Aorta (tissue), 5 donors: ENCODE measurements around the gene CSNK1A1. TPM values are rescaled to one million over a fixed set of nuclear protein-coding genes. Genes with fewer than 3 reads are reported as not detected.
A peak's percentile ranks its signal among the peaks of the same experiment; 100 is the strongest.
"Not testable (repeated sequence)": the region's sequence is repeated elsewhere in the genome, so short reads cannot be mapped to it uniquely, and the experiment has no call there.

Source experiments
- ATAC-seq: fragments of 200-7000 bp; cut with Tn5 transposase; one replicate; pipeline ENCODE4 v1.9.1; 2022; ENCODE audit warnings: moderate library complexity; ENCODE audit not compliant: low FRiP score
- DNase-seq, 2 donors: peaks; one replicate each; pipeline ENCODE4 v3.0.0-alpha.2; 2020
- H3K27ac ChIP-seq, 2 donors: one replicate each; pipeline ENCODE4 v1.5.1; 2013; ENCODE audit warnings: low read length in 2 of 2, mild to moderate bottlenecking in 2 of 2, moderate library complexity in 2 of 2, control low read depth in 1 of 2, inconsistent platforms in 1 of 2, low read depth in 1 of 2
- H3K27me3 ChIP-seq, 2 donors: one replicate each; pipeline ENCODE4 v1.6.1; 2013; ENCODE audit warnings: control low read depth in 1 of 2, low read length in 1 of 2, mild to moderate bottlenecking in 1 of 2, moderate library complexity in 1 of 2; ENCODE audit not compliant: insufficient read depth in 2 of 2, control insufficient read depth in 1 of 2
- H3K36me3 ChIP-seq, 2 donors: one replicate each; pipeline ENCODE4 v1.6.1; 2013; ENCODE audit warnings: control low read depth in 1 of 2, low read length in 1 of 2, mild to moderate bottlenecking in 1 of 2; ENCODE audit not compliant: insufficient read depth in 2 of 2, control insufficient read depth in 1 of 2
- H3K4me1 ChIP-seq, 2 donors: one replicate each; pipeline ENCODE4 v1.6.1; 2013; ENCODE audit warnings: low read length in 2 of 2, control low read depth in 1 of 2, mild to moderate bottlenecking in 1 of 2, moderate library complexity in 1 of 2; ENCODE audit not compliant: insufficient read depth in 2 of 2, control insufficient read depth in 1 of 2
- H3K4me3 ChIP-seq, 2 donors: one replicate each; pipeline ENCODE4 v1.5.1; 2013; ENCODE audit warnings: low read length in 2 of 2, control low read depth in 1 of 2, mild to moderate bottlenecking in 1 of 2
- H3K9me3 ChIP-seq: one replicate; pipeline ENCODE4 v1.6.1; 2013; ENCODE audit warnings: mild to moderate bottlenecking, low read length; ENCODE audit not compliant: control insufficient read depth
- WGBS, 2 donors: extraction: QIAGEN DNeasy Blood & Tissue Kit; methylation state at CpG; one replicate each; pipeline ENCODE4 v1.1.7; 2013; 5-methylcytosine and 5-hydroxymethylcytosine counted together
- intact Hi-C, 2 donors: fragments of 100-400 bp; cut with DNase I; formaldehyde crosslinking; loops; one replicate each; pipeline versions ENCODE4 v1.14.2 to v1.15.0; 2022
- polyA plus RNA-seq, 2 donors: library from polyadenylated mRNA; stranded (reverse); fragments of 200-250 nt; gene quantifications; one replicate each; pipeline ENCODE4 v1.2.3, GENCODE V29; 2013
- total RNA-seq, 2 donors: library from RNA; stranded (reverse); fragmentation: NEBNext Ultra II Directional; extraction: Animal tissue kit (Norgen Biotek cat#: 25700); gene quantifications; one replicate each; pipeline ENCODE4 v1.2.1, GENCODE V29; 2021
- donor health status: healthy with polysubstance abuse.
- donor health status: Bipolar disorder and iron deficiency.
- donor health status: DM: no; HTN: no; CAD: no.
- donor health status: DM: no; HTN: no; CAD: no.
- donor health status: DM: yes; HTN: yes; CAD: no.

CSNK1A1 gene
- total and polyA plus RNA-seq, 4 donors: 100 to 242 (median 164) TPM

DNA sequence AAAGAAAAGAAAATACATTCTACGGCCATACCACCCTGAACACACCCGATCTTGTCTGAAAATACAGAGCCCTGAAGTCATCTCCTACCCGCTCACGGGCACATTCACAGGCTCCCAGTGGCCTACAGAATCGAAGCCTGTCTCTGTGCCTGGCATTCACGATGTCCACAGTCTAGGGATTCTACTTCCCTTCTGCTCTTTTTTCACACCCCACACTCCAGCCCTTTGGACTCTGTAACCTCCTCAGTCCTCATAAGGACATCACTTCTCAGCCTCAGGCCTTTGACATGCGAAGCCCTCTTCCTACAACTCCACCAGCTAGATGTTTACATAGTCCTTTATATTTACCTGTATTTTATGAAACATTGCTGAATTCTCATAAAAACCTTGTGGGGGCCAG, 77.8 kb downstream of the CSNK1A1 start:
- Histone ChIP-seq H3K4me1 (no peaks in the 10 kb centered on the region), H3K27ac (no peak overlapping the region), H3K9me3 (no peaks in the 10 kb centered on the region), H3K4me3 (no peak overlapping the region), H3K27me3 (no peaks in the 10 kb centered on the region), H3K36me3 (no peaks in the 10 kb centered on the region)
- ATAC-seq (no peak), DNase-seq (no peak)
- 97 to 98% methylated on average over 7 of the region's 7 CpGs for WGBS, 2 donors
- intact Hi-C loops: no loop called here

DNA sequence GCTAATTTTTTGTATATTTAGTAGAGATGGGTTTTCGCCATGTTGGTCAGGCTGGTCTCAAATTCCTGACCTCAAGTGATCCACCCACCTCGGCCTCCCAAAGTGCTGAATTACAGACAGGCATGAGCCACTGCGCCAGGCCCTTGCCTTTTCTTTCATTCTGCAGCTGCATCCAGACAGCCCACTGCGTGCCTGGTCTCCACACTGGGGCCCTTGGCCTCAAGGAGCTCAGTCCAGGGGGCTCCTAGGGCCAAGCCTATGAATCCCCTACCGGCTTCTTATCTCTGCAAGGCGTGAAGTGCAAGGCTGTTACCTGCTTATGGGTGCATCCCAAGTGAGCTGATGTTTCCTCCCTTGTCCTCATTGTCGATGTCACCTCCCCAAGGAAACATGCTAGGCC, 78.8 kb downstream of the CSNK1A1 start:
- no peaks in the 10 kb centered on the region for H3K9me3 ChIP-seq
- 97 to 98% methylated on average over 7 of the region's 7 CpGs for WGBS, 2 donors
- no peaks in the 10 kb centered on the region for H3K27me3 ChIP-seq
- H3K36me3 ChIP-seq: no peaks in the 10 kb centered on the region
- no peak overlapping the region for H3K4me3 ChIP-seq
- intact Hi-C loops: no loop called here
- no peak for ATAC-seq
- DNase-seq: peak in 1 of 2 donors; percentile 53
- H3K4me1 ChIP-seq: no peaks in the 10 kb centered on the region
- H3K27ac ChIP-seq: no peak overlapping the region

DNA sequence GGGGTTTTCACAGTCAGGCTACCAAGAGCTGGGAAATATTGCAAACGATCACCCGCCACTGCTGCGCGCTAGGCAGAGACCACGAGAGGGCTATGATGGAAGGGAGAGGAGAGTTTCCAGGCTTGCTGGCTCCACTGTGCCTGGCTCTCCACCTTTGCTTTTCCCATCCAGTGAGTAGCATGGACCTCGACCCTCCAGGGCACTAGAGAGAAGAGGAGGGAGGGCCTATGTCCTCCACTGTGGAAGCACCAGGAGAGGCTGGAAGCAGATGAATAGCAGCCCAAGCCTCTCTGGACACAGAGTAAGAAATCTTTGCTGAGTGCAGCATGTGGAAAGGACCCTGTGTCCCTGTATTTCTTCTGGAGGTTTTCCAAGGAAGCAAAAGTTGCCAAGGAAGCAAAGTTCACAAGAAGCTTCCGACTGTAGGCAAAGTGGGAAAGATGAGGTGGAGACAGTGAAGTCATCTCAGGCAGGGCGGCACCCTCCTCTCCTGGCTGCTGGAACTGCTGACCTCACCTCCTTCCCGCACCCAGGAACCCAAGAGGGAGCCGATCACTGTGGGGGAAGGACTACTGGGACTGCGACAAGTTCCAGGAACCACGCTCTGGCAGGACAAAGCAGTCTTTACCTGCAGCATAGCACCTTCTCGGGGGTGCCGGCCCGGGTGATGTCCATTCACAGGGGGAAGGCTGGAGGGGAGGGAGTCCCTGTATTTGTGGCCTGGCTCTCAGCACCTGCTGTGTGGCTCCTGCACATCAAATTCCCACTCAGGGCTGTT, 79.6 kb downstream of the CSNK1A1 start:
- DNase-seq (peak in 1 of 2 donors; percentile 73), ATAC-seq (no peak)
- WGBS, 2 donors: 44 to 47% methylated on average over 15 of the region's 15 CpGs
- Histone ChIP-seq H3K4me1 (no peaks in the 10 kb centered on the region), H3K27me3 (no peaks in the 10 kb centered on the region), H3K27ac (no peak overlapping the region), H3K4me3 (no peak overlapping the region), H3K36me3 (no peaks in the 10 kb centered on the region), H3K9me3 (no peaks in the 10 kb centered on the region)
- intact Hi-C loops: no loop called here

DNA sequence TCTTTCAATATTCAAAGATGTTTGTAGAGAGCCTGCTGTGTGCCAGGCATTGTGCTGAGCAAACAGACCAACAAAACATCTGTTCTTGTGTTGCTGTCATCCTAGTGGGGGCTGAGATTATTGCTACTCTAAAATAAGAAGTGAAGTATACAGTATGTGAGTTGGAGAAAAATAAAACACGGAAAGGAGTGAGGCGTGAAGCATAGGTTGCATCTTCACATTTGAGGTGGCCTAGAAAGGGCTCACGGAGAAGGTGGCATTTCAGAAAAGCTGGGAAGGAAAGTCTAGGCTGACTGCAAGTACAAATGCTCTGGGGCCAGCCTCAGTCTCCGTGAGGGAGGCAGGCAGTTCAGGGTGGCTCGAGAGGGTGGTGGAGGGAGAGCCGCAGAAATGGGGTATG, 80.3 kb downstream of the CSNK1A1 start:
- H3K9me3 ChIP-seq: no peaks in the 10 kb centered on the region
- intact Hi-C loops: no loop called here
- DNase-seq (no peak), ATAC-seq (no peak)
- no peak overlapping the region for H3K27ac ChIP-seq
- H3K4me1 ChIP-seq: no peaks in the 10 kb centered on the region
- no peak overlapping the region for H3K4me3 ChIP-seq
- no peaks in the 10 kb centered on the region for H3K27me3 ChIP-seq
- no peaks in the 10 kb centered on the region for H3K36me3 ChIP-seq
- 92% methylated on average over 6 of the region's 6 CpGs for WGBS, 2 donors

DNA sequence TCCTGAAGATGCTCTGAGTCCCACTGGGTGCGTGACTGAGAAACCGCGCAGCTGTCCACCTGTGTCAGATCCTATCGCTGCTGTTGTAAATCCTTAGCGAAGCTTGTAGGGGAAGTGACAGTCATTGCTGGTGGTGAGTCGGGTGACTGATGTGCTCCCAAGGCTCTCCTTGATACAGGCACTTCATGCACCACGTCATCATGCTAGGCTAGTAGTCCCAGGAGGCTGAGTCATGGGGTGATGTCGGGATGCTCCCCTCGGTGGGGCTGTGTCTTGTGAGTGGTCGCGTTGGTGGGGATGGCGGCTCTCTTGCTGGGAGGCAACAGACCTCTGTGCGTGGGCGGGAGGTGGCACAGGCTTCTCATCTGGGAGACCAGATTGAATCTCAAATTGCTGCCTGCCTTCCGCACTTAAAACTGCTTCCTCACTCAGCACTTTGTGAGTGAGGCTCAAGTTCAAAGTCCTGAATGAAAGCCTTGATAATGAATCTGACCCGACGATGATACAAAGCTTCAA, 84.7 kb downstream of the CSNK1A1 start:
- peak; percentile 42 for ATAC-seq

DNA sequence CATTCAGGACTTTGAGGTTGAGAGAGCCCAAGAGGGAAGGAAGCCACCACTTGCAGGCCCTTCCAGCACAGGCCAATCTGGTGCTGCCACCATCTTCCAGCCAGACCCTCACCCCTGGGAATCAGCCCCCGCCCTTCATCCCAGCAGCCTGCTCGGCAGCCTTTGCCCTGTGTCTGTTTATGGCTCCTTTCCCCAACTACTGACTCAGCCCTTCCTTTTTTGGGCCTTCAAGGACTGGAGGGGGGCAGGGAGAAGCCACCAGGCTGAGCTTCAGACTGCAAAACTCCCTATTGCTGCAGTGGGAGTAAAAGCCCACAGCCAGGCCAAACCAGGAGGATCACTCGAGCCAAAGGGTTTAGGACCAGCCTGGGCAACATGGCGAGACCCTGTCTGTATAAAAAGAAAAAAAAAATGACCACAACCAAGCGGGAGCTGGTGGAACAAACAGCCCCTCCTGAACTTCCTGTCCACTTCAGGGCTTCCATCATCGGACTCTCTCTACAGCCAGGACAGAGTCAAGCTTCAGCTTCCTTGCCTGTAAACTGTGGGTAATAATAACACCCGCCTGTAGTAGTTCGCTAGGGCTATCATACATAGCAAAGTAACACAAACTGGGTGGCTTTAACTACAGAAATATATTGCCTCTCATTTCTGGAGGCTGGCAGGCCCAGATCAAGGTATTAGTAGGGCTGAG, 86.3 kb downstream of the CSNK1A1 start:
- Histone ChIP-seq H3K4me3 (no peak overlapping the region), H3K27ac (peak overlapping the region; percentile 6 to 46), H3K36me3 (no peaks in the 10 kb centered on the region), H3K4me1 (no peaks in the 10 kb centered on the region), H3K9me3 (no peaks in the 10 kb centered on the region), H3K27me3 (no peaks in the 10 kb centered on the region)
- peak; percentile 85 for ATAC-seq
- 30 to 34% methylated on average over 8 of the region's 8 CpGs for WGBS, 2 donors
- peak in 1 of 2 donors; percentile 80 for DNase-seq
- intact Hi-C loops: no loop called here

More for the DNA sequence above, 84.7 kb downstream of the CSNK1A1 start:
- Histone ChIP-seq H3K27me3 (no peaks in the 10 kb centered on the region), H3K4me3 (no peak overlapping the region), H3K9me3 (no peaks in the 10 kb centered on the region), H3K4me1 (no peaks in the 10 kb centered on the region), H3K36me3 (no peaks in the 10 kb centered on the region), H3K27ac (no peak overlapping the region)
- 73 to 77% methylated on average over 17 of the region's 17 CpGs for WGBS, 2 donors
- intact Hi-C loops: no loop called here
- DNase-seq: peak in 1 of 2 donors; percentile 74

DNA sequence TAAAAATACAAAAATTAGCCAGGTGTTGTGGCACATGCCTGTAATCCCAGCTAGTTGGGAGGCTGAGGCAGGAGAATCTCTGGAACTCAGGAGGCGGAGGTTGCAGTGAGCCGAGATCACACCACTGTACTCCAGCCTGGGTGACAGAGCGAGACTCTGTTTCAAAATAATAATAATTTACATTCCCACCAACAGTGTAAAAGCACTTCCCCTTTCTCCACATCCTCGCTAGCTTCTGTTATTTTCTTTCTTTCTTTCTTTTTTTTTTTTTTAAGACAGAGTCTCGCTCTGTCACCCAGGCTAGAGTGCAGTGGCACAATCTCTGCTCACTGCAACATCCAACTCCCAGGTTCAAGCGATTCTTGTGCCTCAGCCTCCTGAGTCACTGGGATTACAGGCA, 89.3 kb downstream of the CSNK1A1 start:
- WGBS, 2 donors: 95 to 96% methylated on average over 6 of the region's 6 CpGs
- DNase-seq, H3K36me3 ChIP-seq, H3K4me3 ChIP-seq, H3K4me1 ChIP-seq, H3K27me3 ChIP-seq, intact Hi-C loops, H3K9me3 ChIP-seq, ATAC-seq, H3K27ac ChIP-seq: not testable (repeated sequence)

DNA sequence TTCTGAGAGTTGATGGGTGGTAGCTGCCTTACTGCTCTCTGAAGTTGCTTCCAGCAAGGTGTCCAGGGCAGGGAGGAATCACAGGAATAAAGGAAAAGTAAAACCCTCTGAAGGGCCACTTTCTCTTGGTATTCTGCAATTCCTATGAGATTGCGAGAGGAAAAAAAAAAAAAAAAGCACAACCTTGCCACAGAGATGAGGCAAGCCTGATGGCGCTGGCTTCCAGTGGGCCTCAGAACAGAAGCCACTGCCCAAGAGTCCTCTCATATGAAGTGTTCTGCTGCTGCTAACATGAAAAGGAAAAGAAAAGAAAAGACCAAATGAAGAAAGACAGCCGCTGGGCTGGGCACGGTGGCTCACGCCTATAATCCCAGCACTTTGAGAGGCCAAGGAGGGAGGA, 91.3 kb downstream of the CSNK1A1 start:
- no peak for DNase-seq
- 92 to 96% methylated on average over 5 of the region's 5 CpGs for WGBS, 2 donors
- Histone ChIP-seq H3K4me3 (no peak overlapping the region), H3K9me3 (no peaks in the 10 kb centered on the region), H3K27ac (no peak overlapping the region), H3K4me1 (peaks cover 0 to 2% of the 10 kb centered on the region in 2 donors), H3K36me3 (no peaks in the 10 kb centered on the region), H3K27me3 (no peaks in the 10 kb centered on the region)
- intact Hi-C loops: no loop called here
- ATAC-seq: no peak

DNA sequence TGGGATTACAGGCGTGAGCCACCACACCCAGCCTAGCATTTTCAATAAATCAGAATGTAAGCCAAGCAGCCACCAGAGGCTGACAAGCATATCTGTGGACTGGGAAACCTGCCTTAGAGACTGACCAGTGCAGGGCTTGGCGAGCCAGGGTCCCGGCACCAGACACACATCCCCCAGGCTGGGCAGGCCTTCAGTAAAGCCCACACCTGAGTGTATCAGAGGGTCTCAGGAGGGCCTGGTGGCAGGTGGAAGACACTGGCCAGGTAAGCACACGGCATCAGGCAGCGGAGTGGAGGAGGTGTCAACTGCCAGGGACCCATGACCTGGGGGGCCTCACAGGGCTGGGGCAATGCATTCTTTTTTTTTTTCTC, 93.9 kb downstream of the CSNK1A1 start:
- H3K27me3 ChIP-seq: no peaks in the 10 kb centered on the region
- DNase-seq (no peak), ATAC-seq (no peak)
- peaks cover 0 to 5% of the 10 kb centered on the region in 2 donors for H3K4me1 ChIP-seq
- H3K27ac ChIP-seq: peak overlapping the region in 1 of 2 donors; percentile 90
- no peak overlapping the region for H3K4me3 ChIP-seq
- no peaks in the 10 kb centered on the region for H3K36me3 ChIP-seq
- no peaks in the 10 kb centered on the region for H3K9me3 ChIP-seq
- WGBS, 2 donors: 95 to 100% methylated on average over 5 of the region's 5 CpGs
- intact Hi-C loops: no loop called here
